HEK293 (cell line): ENCODE results near the gene MOG.
A peak's percentile ranks its signal among the peaks of the same experiment; 100 is the strongest.

ENCODE experiments used
- CTCF ChIP-seq: fragments of 450-650 bp; formaldehyde crosslinking; IDR thresholded peaks from 2 replicates; pipeline ENCODE4 v1.5.1; 2016; ENCODE audit warnings: missing biosample characterization, missing genetic modification characterization
- SALL2 ChIP-seq: fragments of 450-650 bp; formaldehyde crosslinking; IDR thresholded peaks from 2 replicates; pipeline ENCODE4 v1.5.0; 2017; ENCODE audit warnings: missing biosample characterization, mild to moderate bottlenecking, missing genetic modification characterization, borderline replicate concordance
- SP7 ChIP-seq: fragments of 450-650 bp; formaldehyde crosslinking; IDR thresholded peaks from 2 replicates; pipeline ENCODE4 v1.5.1; 2016; ENCODE audit warnings: missing biosample characterization, missing genetic modification characterization
- ZNF426 ChIP-seq: fragments of 450-650 bp; formaldehyde crosslinking; IDR thresholded peaks from 2 replicates; pipeline ENCODE4 v1.5.1; 2017; ENCODE audit warnings: missing biosample characterization, missing genetic modification characterization, mild to moderate bottlenecking, inconsistent platforms, moderate library complexity
- ZNF510 ChIP-seq: fragments of 450-650 bp; formaldehyde crosslinking; IDR thresholded peaks from 2 replicates; pipeline ENCODE4 v1.5.1; 2018; ENCODE audit warnings: mild to moderate bottlenecking, missing genetic modification characterization, missing biosample characterization; ENCODE audit not compliant: insufficient replicate concordance
- ZNF544 ChIP-seq: fragments of 450-650 bp; formaldehyde crosslinking; IDR thresholded peaks from 2 replicates; pipeline ENCODE4 v1.5.0; 2017; ENCODE audit warnings: missing biosample characterization, missing genetic modification characterization
- TF ChIP-seq, protein P1 (sequence below): fragments of 450-650 bp; formaldehyde crosslinking; IDR thresholded peaks from 2 replicates; pipeline ENCODE4 v1.5.1; 2017; ENCODE audit warnings: missing biosample characterization, missing genetic modification characterization

- TF ChIP-seq ZNF510 (tag by site-specific recombination) (no peak), CTCF (tag by site-specific recombination) (peak; percentile 62), SALL2 (tag by site-specific recombination) (no peak), SP7 (tag by site-specific recombination) (no peak), ZNF426 (tag by site-specific recombination) (no peak), ZNF544 (tag by site-specific recombination) (no peak)
- TF ChIP-seq, protein P1, sequence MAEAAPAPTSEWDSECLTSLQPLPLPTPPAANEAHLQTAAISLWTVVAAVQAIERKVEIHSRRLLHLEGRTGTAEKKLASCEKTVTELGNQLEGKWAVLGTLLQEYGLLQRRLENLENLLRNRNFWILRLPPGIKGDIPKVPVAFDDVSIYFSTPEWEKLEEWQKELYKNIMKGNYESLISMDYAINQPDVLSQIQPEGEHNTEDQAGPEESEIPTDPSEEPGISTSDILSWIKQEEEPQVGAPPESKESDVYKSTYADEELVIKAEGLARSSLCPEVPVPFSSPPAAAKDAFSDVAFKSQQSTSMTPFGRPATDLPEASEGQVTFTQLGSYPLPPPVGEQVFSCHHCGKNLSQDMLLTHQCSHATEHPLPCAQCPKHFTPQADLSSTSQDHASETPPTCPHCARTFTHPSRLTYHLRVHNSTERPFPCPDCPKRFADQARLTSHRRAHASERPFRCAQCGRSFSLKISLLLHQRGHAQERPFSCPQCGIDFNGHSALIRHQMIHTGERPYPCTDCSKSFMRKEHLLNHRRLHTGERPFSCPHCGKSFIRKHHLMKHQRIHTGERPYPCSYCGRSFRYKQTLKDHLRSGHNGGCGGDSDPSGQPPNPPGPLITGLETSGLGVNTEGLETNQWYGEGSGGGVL (tag by site-specific recombination): no peak
Observed at GRCh38 chr6:29705389-29706231, 48.7 kb downstream of the MOG start.
